H1 (cell line): ENCODE results near the gene GPS1. TPM values are rescaled to one million over a fixed set of nuclear protein-coding genes. Genes with fewer than 3 reads are reported as not detected.

ENCODE experiments used
- BCL11A ChIP-seq, 2 experiments: IDR thresholded peaks; one replicate each; pipeline ENCODE4 v1.6.1; 2011; ENCODE audit warnings: low read depth in 2 of 2, low read length in 2 of 2, mild to moderate bottlenecking in 2 of 2
- CTBP2 ChIP-seq: IDR thresholded peaks from 2 replicates; pipeline ENCODE4 v1.7.0; 2011; ENCODE audit warnings: borderline replicate concordance, mild to moderate bottlenecking, moderate library complexity, mixed read lengths, low read length; ENCODE audit not compliant: insufficient read depth, insufficient read length
- EP300 ChIP-seq, 2 experiments: IDR thresholded peaks; 1 replicate in 1 of 2; 2 replicates in 1 of 2; pipeline ENCODE4 v1.6.1; 2011 to 2012; ENCODE audit warnings: low read depth in 2 of 2, low read length in 2 of 2, mild to moderate bottlenecking in 2 of 2, borderline replicate concordance in 1 of 2, inconsistent platforms in 1 of 2, moderate library complexity in 1 of 2
- GTF2F1 ChIP-seq: IDR thresholded peaks from 2 replicates; pipeline ENCODE4 v1.6.1; 2012; ENCODE audit warnings: low read depth, low read length, improper control_type of control experiment, borderline replicate concordance
- POU5F1 ChIP-seq: IDR thresholded peaks from 2 replicates; pipeline ENCODE4 v1.6.1; 2011; ENCODE audit warnings: low read depth, mild to moderate bottlenecking, low read length, moderate library complexity
- TEAD4 ChIP-seq: IDR thresholded peaks from 2 replicates; pipeline ENCODE4 v1.6.1; 2012; ENCODE audit warnings: low read depth, low read length, inconsistent platforms, mixed read lengths
- YY1 ChIP-seq: IDR thresholded peaks from 2 replicates; pipeline ENCODE4 v1.6.1; 2011; ENCODE audit warnings: low read depth, mild to moderate bottlenecking, low read length
- polyA plus RNA-seq, 7 experiments: library from polyadenylated mRNA; depleted of rRNA in 3 of 7; stranded (reverse) in 5 of 7; unstranded in 2 of 7; fragments of >200 nt in 5 of 7; fragments of 200-250 nt in 2 of 7; gene quantifications; 1 replicate in 5 of 7; 2 replicates in 1 of 7; 4 replicates in 1 of 7; pipeline versions ENCODE4 v1.2.1 to v1.2.3, GENCODE V29; 2011 to 2013; ENCODE audit warnings: missing spikeins in 2 of 7, mixed read lengths in 2 of 7
- total RNA-seq: library from RNA; stranded (reverse); fragmentation: NEBNext Ultra II Directional; extraction: Animal tissue kit (Norgen Biotek cat#: 25700); gene quantifications from 2 replicates; pipeline ENCODE4 v1.2.1, GENCODE V29; 2021

Gene GPS1
- total and polyA plus RNA-seq, 2 of the 8 experiments (the other 6 are each of a cell fraction or from before 2014, with no cell fraction given) = 153 to 277 TPM

DNA sequence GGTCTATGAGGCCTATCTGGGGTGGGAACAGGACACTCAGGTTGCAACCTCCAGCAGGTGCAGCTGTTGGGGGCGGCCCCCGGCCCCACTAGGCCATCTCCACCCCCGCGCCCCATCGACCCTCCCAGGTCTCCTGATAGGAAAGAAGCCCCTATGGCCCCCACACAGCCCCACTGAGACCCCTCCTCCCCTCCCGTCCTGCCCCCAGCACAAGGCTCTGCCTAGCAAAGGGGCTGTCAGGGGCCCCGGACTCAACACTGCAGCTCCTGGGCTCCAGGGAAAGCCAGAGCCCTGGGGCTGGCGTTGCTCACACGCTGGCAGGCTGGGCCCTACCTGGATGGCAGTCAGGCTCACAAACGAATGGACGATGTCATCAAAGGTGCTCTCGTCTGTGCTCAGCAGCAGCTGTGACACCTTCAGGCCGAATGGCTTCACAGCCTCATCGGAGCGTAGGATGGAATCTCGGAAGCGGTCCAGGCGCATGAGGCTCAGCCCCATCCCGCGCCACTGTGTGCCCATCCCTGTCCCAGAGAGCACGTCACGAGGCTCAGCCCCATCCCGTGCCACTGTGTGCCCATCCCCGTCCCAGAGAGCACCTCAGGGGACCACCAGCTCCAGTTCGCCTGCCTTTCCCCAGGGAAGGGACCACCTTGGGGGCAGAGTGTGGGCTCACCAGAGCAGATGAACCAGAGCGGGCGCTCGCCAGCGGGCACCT, 39.0 kb downstream of the GPS1 start (continued):
- TF ChIP-seq CTBP2 = no peak
- no peak for TF ChIP-seq TEAD4
- no peak for TF ChIP-seq GTF2F1
- TF ChIP-seq BCL11A (IDR thresholded peaks at IDR 0.05; ENCODE audit: low read depth in 2 of 2, low read length in 2 of 2) = no peak
- no peak for TF ChIP-seq EP300 (IDR thresholded peaks at IDR 0.05; ENCODE audit: borderline replicate concordance in 1 of 2, low read depth in 2 of 2, low read length in 2 of 2)
- no peak for TF ChIP-seq POU5F1
- TF ChIP-seq YY1 = no peak
